Activated naive CD4-positive, alpha-beta T cell treated with anti-CD3 and anti-CD28 coated beads, Interleukin-2, amount 10 ng/mL, durations not matched to agents 7 days and 5 days (primary cell): ENCODE data around the gene GAB2.
"Not testable (repeated sequence)": the region's sequence is repeated elsewhere in the genome, so short reads cannot be mapped to it uniquely, and the experiment has no call there.

Source experiments
- CTCF ChIA-PET: fragments of 350-600 bp; sonication (Branson Sonifier 250); formaldehyde crosslinking; loops from one replicate; lab custom pipeline; 2021; ENCODE audit warnings: antibody characterized with exemption; lab: Charles Lee
- DNase-seq: peaks from one replicate; pipeline ENCODE4 v3.0.0-alpha.2; 2020
- H3K27ac Mint-ChIP-seq: one replicate; pipeline ENCODE4 v1.8.0; 2021; ENCODE audit warnings: mild to moderate bottlenecking, moderate library complexity, mixed read lengths
- H3K27me3 Mint-ChIP-seq: one replicate; pipeline ENCODE4 v1.8.0; 2021; ENCODE audit warnings: mild to moderate bottlenecking, mixed read lengths
- H3K36me3 Mint-ChIP-seq: one replicate; pipeline ENCODE4 v1.8.0; 2021; ENCODE audit warnings: mixed read lengths
- H3K4me1 Mint-ChIP-seq: one replicate; pipeline ENCODE4 v1.8.0; 2021; ENCODE audit warnings: mixed read lengths
- H3K4me3 Mint-ChIP-seq: one replicate; pipeline ENCODE4 v1.8.0; 2021; ENCODE audit warnings: mild to moderate bottlenecking, moderate library complexity, mixed read lengths
- H3K9me3 Mint-ChIP-seq: one replicate; pipeline ENCODE4 v1.8.0; 2021; ENCODE audit warnings: mixed read lengths

GAB2 gene

GRCh38 chr11:78248191-78248590 lies 169.4 kb downstream of the GAB2 start:
- CTCF ChIA-PET: interaction anchor here (1.6 kb wide), 1 partner anchor 45 kb away, joined by 3 read pairs; no protein-coding TSS in a partner anchor
- H3K4me1 Mint-ChIP-seq: peaks cover 9% of the 10 kb centered on the region
- H3K27ac Mint-ChIP-seq: no peak overlapping the region
- peaks cover 18% of the 10 kb centered on the region for H3K36me3 Mint-ChIP-seq
- no peak overlapping the region for H3K4me3 Mint-ChIP-seq
- H3K9me3 Mint-ChIP-seq: no peaks in the 10 kb centered on the region
- no peaks in the 10 kb centered on the region for H3K27me3 Mint-ChIP-seq
- DNase-seq: no peak

GRCh38 chr11:78244546-78245255 lies 172.9 kb downstream of the GAB2 start:
- Mint-ChIP-seq H3K27me3 (peaks cover 6% of the 10 kb centered on the region), H3K9me3 (peaks cover 18% of the 10 kb centered on the region), H3K4me1 (peaks cover 9% of the 10 kb centered on the region), H3K4me3 (no peak overlapping the region), H3K27ac (no peak overlapping the region), H3K36me3 (peaks cover 34% of the 10 kb centered on the region)
- CTCF ChIA-PET: no interaction called here
- no peak for DNase-seq

GRCh38 chr11:78244080-78244479 lies 173.5 kb downstream of the GAB2 start:
- DNase-seq: no peak
- no peak overlapping the region for H3K4me3 Mint-ChIP-seq
- CTCF ChIA-PET: no interaction called here
- H3K4me1 Mint-ChIP-seq: peaks cover 9% of the 10 kb centered on the region
- peaks cover 18% of the 10 kb centered on the region for H3K9me3 Mint-ChIP-seq
- peaks cover 6% of the 10 kb centered on the region for H3K27me3 Mint-ChIP-seq
- H3K36me3 Mint-ChIP-seq: peaks cover 34% of the 10 kb centered on the region
- H3K27ac Mint-ChIP-seq: no peak overlapping the region

- no peak overlapping the region for H3K27ac Mint-ChIP-seq
- no peak for DNase-seq
- peaks cover 9% of the 10 kb centered on the region for H3K4me1 Mint-ChIP-seq
- peaks cover 6% of the 10 kb centered on the region for H3K27me3 Mint-ChIP-seq
- peaks cover 31% of the 10 kb centered on the region for H3K9me3 Mint-ChIP-seq
- CTCF ChIA-PET: interaction anchor here (1.4 to 1.5 kb wide), 2 partner anchors 13 to 174 kb away, joined by 3 to 7 read pairs; no protein-coding TSS in a partner anchor
- no peak overlapping the region for H3K4me3 Mint-ChIP-seq
- H3K36me3 Mint-ChIP-seq: peaks cover 43% of the 10 kb centered on the region
Observed at GRCh38 chr11:78241475-78241874, 176.1 kb downstream of the GAB2 start.

DNA sequence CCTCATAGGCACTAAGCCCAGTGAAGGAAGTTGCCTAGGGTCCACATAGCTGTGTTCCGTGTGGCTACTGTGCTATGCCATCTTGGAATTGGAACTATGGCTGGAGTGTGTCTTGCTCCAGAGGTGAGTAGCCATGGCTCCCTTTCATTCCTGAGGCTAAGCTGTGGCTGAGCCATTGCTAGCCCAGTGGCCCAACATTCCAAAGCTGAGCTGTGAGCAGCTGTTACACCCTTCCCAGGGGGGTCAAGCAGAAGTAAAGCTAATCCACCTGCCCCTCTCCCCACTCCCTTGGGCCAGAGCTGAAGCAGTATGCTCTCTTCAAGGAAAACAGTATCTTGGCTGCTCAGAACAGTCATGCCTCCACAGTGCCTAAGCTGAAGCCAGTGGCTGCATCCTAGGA lies 177.8 kb downstream of the GAB2 start:
- CTCF ChIA-PET: no interaction called here

DNA sequence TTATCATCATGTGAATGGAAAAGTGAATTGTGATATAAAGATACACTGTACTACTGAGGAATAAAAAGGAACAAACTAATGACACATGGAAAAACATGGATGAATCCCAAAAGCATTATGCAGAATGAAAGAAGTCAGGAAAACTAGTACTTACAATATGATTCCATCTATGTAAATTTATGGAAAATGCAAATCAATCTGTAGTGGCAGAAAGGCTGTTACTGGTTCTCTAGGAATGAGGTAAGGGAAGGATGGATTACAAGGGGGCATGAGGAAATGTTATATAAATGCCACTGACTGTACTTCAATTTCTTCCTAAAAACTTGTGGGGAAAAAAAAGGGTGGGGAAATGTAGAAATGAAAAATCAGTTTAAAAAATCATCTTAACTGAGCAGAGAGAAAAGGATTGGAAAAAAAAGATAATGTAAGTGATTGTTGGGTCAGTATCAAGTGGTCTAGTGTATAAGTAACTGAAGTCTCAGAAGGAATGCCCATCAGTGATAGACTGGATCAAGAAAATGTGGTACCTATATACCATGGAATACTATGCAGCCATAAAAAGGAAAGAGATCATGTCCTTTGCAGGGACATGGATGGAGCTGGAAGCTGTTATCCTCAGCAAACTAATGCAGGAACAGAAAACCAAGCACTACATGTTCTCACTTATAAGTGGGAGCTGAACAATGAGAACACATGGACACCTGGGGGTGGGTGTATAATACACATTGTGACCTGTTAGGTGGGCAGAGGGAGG lies 180.2 kb downstream of the GAB2 start:
- Mint-ChIP-seq H3K36me3 (peaks cover 40% of the 10 kb centered on the region), H3K9me3 (peaks cover 29% of the 10 kb centered on the region), H3K27me3 (peaks cover 6% of the 10 kb centered on the region), H3K4me1 (no peaks in the 10 kb centered on the region), H3K27ac (no peak overlapping the region), H3K4me3 (no peak overlapping the region)
- CTCF ChIA-PET: no interaction called here
- DNase-seq: no peak

More for the DNA sequence above, 177.8 kb downstream of the GAB2 start:
- Mint-ChIP-seq H3K4me3 (no peak overlapping the region), H3K4me1 (peaks cover 6% of the 10 kb centered on the region), H3K36me3 (peaks cover 47% of the 10 kb centered on the region), H3K9me3 (peaks cover 31% of the 10 kb centered on the region), H3K27me3 (peaks cover 6% of the 10 kb centered on the region), H3K27ac (no peak overlapping the region)
- DNase-seq: no peak

- Mint-ChIP-seq H3K27me3 (no peaks in the 10 kb centered on the region), H3K27ac (no peak overlapping the region), H3K36me3 (peaks cover 30% of the 10 kb centered on the region), H3K9me3 (peaks cover 13% of the 10 kb centered on the region), H3K4me3 (no peak overlapping the region), H3K4me1 (peaks cover 15% of the 10 kb centered on the region)
- no peak for DNase-seq
- CTCF ChIA-PET: no interaction called here
Observed at GRCh38 chr11:78234006-78234405, 183.6 kb downstream of the GAB2 start.

DNA sequence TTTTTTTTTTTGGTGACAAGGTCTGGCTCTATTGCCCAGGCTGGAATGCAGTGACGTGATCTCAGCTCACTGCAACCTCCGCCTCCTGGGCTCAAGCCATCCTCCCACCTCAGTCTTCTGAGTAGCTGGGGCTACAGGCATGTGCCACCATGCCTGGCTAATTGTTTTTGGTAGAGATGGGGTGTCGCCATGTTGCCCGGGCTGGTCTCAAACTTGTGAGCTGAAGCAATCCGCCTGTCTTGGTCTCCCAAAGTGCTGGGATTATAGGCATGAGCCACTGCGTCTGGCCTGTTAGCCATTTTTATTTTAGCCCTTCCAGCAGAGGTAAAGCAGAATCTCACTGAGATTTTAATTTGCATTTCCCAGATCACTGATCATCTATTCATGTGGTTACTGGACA lies 184.6 kb downstream of the GAB2 start:
- H3K27me3 Mint-ChIP-seq, CTCF ChIA-PET, H3K27ac Mint-ChIP-seq, DNase-seq, H3K9me3 Mint-ChIP-seq, H3K4me3 Mint-ChIP-seq: not testable (repeated sequence)
- Mint-ChIP-seq H3K4me1 (peaks cover 24% of the 10 kb centered on the region), H3K36me3 (peaks cover 31% of the 10 kb centered on the region)

- Mint-ChIP-seq H3K9me3 (peaks cover 1% of the 10 kb centered on the region), H3K36me3 (peaks cover 24% of the 10 kb centered on the region), H3K4me1 (peaks cover 35% of the 10 kb centered on the region), H3K27me3 (no peaks in the 10 kb centered on the region), H3K4me3 (no peak overlapping the region), H3K27ac (no peak overlapping the region)
- no peak for DNase-seq
- CTCF ChIA-PET: interaction anchor here (1.4 kb wide), 1 partner anchor 333 kb away, joined by 5 read pairs; no protein-coding TSS in a partner anchor
Observed at GRCh38 chr11:78231962-78232501, 185.6 kb downstream of the GAB2 start.

DNA sequence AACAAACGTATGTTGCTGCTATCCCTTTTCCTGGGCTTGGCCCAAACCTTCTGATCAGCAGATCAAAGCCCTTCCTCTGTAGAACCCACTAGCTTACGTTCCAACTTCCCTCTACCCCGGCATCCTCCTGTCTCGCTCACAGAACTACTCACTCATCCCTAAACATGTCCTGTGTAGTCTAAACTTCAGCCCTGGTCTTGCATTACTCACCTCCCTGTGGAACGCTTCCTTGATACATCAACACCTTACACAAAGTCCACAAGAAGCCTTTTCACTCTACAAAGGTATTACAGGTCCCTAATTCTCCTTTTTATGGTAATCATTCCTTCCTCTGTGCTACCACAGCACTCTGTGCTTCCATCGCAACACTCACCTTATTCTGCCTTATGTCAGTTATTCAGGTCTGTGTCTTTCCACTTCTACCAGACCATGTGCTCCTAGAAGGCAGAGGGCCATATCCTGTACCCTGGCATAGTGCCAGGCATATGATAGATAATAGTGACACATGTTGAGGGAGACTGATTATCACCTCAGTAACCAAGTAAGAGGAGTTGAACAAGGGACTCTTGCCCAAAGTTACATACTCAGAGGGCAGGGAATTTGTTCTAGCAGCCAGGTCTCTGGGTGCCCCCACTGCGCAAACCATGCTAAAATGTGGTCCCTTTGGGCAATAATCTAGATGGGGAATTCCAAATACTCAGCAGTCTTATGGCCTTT lies 187.3 kb downstream of the GAB2 start:
- Mint-ChIP-seq H3K4me3 (no peak overlapping the region), H3K9me3 (no peaks in the 10 kb centered on the region), H3K27me3 (no peaks in the 10 kb centered on the region), H3K36me3 (peaks cover 15% of the 10 kb centered on the region), H3K4me1 (peaks cover 43% of the 10 kb centered on the region), H3K27ac (no peak overlapping the region)
- no peak for DNase-seq
- CTCF ChIA-PET: no interaction called here

DNA sequence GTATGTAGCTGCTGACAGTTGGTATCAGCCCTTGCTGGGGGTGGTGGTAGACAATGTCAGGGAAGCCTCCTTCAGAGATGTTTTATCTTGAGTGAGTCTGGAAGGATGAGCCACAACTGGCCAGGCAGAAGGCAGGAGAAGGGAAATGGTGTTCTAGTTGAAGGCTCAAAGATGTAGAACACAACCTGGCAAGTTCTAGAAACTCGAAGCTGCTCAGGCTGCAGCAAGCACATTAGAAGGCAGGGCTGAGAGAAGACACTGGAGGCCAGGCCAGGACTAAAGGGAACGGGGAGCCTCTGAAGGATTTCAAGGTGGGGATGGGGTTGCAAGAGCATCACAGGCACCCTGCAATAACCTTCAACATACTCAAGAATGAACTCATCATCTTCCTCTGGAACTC lies 188.5 kb downstream of the GAB2 start:
- Mint-ChIP-seq H3K9me3 (no peaks in the 10 kb centered on the region), H3K27ac (no peak overlapping the region), H3K36me3 (peaks cover 24% of the 10 kb centered on the region), H3K4me1 (peaks cover 53% of the 10 kb centered on the region), H3K4me3 (no peak overlapping the region), H3K27me3 (no peaks in the 10 kb centered on the region)
- DNase-seq: no peak
- CTCF ChIA-PET: interaction anchor here (2.6 to 3.9 kb wide), 2 partner anchors 12 to 336 kb away, joined by 7 to 65 read pairs; no protein-coding TSS in a partner anchor

- Mint-ChIP-seq H3K4me1 (peaks cover 55% of the 10 kb centered on the region), H3K36me3 (peaks cover 27% of the 10 kb centered on the region), H3K4me3 (no peak overlapping the region), H3K27me3 (no peaks in the 10 kb centered on the region), H3K27ac (no peak overlapping the region), H3K9me3 (no peaks in the 10 kb centered on the region)
- CTCF ChIA-PET: interaction anchor here (0.6 to 3.9 kb wide), 27 partner anchors 9 to 358 kb away, joined by 3 to 65 read pairs (median 4); partner anchors contain the start of genes ALG8, GAB2, INTS4 and KCTD21
- DNase-seq: peak; percentile 39
Observed at GRCh38 chr11:78228467-78228866, 189.2 kb downstream of the GAB2 start.

- peaks cover 56% of the 10 kb centered on the region for H3K4me1 Mint-ChIP-seq
Observed at GRCh38 chr11:78227921-78228320, 189.7 kb downstream of the GAB2 start.

More at GRCh38 chr11:78227921-78228320, 189.7 kb downstream of the GAB2 start:
- no peak for DNase-seq
- CTCF ChIA-PET: interaction anchor here (0.6 to 3.9 kb wide), 31 partner anchors 8 to 359 kb away, joined by 3 to 65 read pairs (median 4); partner anchors contain the start of genes ALG8, GAB2, INTS4 and KCTD21
- no peaks in the 10 kb centered on the region for H3K9me3 Mint-ChIP-seq
- H3K36me3 Mint-ChIP-seq: peaks cover 28% of the 10 kb centered on the region
- H3K4me3 Mint-ChIP-seq: no peak overlapping the region
- no peak overlapping the region for H3K27ac Mint-ChIP-seq
- no peaks in the 10 kb centered on the region for H3K27me3 Mint-ChIP-seq
